AG04449 (cell line): ENCODE data around the gene LRP11.

Experiments
- CTCF ChIA-PET: fragments of 350-600 bp; formaldehyde crosslinking; extraction: SDS; loops from one replicate; lab custom pipeline; 2021; ENCODE audit warnings: antibody characterized with exemption; lab: Yijun Ruan, JAX
- POLR2A ChIA-PET: fragments of 400-600, 350-600 bp; formaldehyde crosslinking; extraction: SDS; loops from one replicate; lab custom pipeline; 2020; ENCODE audit warnings: antibody characterized with exemption, inconsistent platforms; lab: Yijun Ruan, JAX
- DNase-seq: peaks from one replicate; pipeline ENCODE4 v3.0.0-alpha.2; 2010; ENCODE audit warnings: low read depth, low spot score
- H3K4me3 ChIP-seq: 2 replicates; pipeline ENCODE4 v1.5.1; 2011; ENCODE audit warnings: low read depth, mild to moderate bottlenecking, control low read depth, low read length
- TF ChIP-seq, protein P1 (sequence below): IDR thresholded peaks from one replicate; pipeline ENCODE4 v1.5.1; 2011; ENCODE audit warnings: mild to moderate bottlenecking, moderate library complexity, low read length, control low read depth, inconsistent platforms; ENCODE audit not compliant: insufficient read depth; ENCODE audit errors: missing control alignments

Gene LRP11

GRCh38 chr6:149823013-149823412 lies 41.1 kb downstream of the LRP11 start:
- no peak overlapping the region for H3K4me3 ChIP-seq
- no peak for DNase-seq
- CTCF ChIA-PET: interaction anchor here (1.2 to 4.9 kb wide), 6 partner anchors 8 to 16 kb away, joined by 4 to 37 read pairs (median 6); no protein-coding TSS in a partner anchor
- TF ChIP-seq, protein P1, sequence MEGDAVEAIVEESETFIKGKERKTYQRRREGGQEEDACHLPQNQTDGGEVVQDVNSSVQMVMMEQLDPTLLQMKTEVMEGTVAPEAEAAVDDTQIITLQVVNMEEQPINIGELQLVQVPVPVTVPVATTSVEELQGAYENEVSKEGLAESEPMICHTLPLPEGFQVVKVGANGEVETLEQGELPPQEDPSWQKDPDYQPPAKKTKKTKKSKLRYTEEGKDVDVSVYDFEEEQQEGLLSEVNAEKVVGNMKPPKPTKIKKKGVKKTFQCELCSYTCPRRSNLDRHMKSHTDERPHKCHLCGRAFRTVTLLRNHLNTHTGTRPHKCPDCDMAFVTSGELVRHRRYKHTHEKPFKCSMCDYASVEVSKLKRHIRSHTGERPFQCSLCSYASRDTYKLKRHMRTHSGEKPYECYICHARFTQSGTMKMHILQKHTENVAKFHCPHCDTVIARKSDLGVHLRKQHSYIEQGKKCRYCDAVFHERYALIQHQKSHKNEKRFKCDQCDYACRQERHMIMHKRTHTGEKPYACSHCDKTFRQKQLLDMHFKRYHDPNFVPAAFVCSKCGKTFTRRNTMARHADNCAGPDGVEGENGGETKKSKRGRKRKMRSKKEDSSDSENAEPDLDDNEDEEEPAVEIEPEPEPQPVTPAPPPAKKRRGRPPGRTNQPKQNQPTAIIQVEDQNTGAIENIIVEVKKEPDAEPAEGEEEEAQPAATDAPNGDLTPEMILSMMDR: no peak
- POLR2A ChIA-PET: no interaction called here

DNA sequence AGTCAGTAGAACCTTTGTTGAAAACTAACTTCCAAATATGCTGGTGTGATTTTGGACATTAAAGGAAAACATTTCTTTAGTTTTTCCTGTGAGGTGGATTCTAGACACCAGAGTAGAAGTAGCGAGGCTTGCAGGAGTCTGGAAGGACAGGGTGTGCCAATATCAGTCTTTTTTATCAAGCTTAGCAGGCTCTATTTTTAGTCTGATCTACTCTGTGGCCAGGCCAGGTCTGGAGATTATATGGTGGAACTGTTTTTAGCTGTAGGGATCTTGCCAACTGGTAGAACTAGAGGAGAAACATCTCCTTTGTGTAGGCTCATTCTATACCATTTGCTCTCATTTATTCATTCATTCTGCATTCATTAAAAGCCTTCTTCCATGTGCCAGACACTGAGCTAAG lies 42.7 kb downstream of the LRP11 start:
- ChIA-PET CTCF (interaction anchor here (0.6 to 4.9 kb wide), 4 partner anchors 13 to 108 kb away, joined by 3 to 37 read pairs (median 3); no protein-coding TSS in a partner anchor), POLR2A (no interaction called here)
- no peak overlapping the region for H3K4me3 ChIP-seq
- no peak for DNase-seq
- TF ChIP-seq, protein P1: no peak

DNA sequence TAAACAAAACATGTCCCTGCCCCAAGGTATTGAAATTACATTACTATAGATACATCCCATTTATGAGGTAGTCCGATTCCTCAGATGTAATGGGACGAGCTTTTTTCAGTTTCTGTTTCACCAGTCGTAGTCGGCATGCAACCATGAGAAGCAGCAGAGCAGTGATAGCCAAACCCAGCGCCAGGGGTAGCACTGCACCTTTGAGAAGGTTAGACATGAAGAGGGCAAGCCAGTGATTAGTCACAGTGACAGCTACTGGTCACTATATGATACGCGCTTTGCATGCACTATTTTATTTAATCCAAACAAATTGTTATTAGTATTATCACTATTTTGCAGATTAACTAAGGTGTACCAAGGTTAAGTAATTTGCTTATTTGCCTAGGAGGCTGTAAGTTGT lies 43.7 kb downstream of the LRP11 start:
- DNase-seq: no peak
- ChIA-PET CTCF (interaction anchor here (1.0 to 4.9 kb wide), 6 partner anchors 9 to 100 kb away, joined by 3 to 37 read pairs (median 7); no protein-coding TSS in a partner anchor), POLR2A (interaction anchor here (0.6 kb wide), 1 partner anchor 486 kb away, joined by 3 read pairs; no protein-coding TSS in a partner anchor)
- H3K4me3 ChIP-seq: no peak overlapping the region
- TF ChIP-seq, protein P1: no peak

- no peak for DNase-seq
- ChIA-PET POLR2A (no interaction called here), CTCF (interaction anchor here (0.6 to 1.2 kb wide), 2 partner anchors 52 to 145 kb away, joined by 3 read pairs; no protein-coding TSS in a partner anchor)
- H3K4me3 ChIP-seq: no peak overlapping the region
- TF ChIP-seq, protein P1: no peak
Observed at GRCh38 chr6:149815788-149816187, 48.4 kb downstream of the LRP11 start.

DNA sequence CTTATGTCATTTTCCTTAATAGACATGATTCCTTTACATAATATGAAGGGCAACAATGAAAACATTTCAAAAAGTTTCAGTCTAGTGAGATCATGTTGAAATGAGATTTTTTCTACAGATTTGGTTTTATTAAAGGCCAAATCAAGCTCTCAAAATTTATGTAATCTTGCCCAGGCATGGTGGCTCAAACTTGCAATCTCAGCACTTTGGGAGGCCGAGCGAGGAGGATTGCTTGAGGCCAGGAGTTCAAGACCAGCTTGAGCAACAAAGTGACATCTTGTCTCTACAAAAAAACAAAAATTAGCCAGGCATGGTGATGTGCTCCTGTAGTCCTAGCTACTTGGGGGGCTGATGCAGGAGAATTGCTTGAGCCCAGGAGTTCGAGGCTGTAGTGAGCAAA lies 50.8 kb downstream of the LRP11 start:
- POLR2A ChIA-PET: interaction anchor here (0.6 kb wide), 1 partner anchor 9 kb away, joined by 4 read pairs; no protein-coding TSS in a partner anchor
- CTCF ChIA-PET: no interaction called here
- no peak for DNase-seq
- H3K4me3 ChIP-seq: no peak overlapping the region
- TF ChIP-seq, protein P1: no peak

- DNase-seq: no peak
- CTCF ChIA-PET: interaction anchor here (0.5 to 1.3 kb wide), 3 partner anchors 24 to 123 kb away, joined by 3 to 4 read pairs (median 3); no protein-coding TSS in a partner anchor
- TF ChIP-seq, protein P1: no peak
- POLR2A ChIA-PET: no interaction called here
- H3K4me3 ChIP-seq: no peak overlapping the region
Observed at GRCh38 chr6:149809798-149810197, 54.4 kb downstream of the LRP11 start.
